ENCODE data around the gene PIBF1. TPM values are rescaled to one million over a fixed set of nuclear protein-coding genes. Genes with fewer than 3 reads are reported as not detected.

Gene PIBF1
- total RNA-seq, 1 experiment from 2014 or later = 12.9 TPM

DNA sequence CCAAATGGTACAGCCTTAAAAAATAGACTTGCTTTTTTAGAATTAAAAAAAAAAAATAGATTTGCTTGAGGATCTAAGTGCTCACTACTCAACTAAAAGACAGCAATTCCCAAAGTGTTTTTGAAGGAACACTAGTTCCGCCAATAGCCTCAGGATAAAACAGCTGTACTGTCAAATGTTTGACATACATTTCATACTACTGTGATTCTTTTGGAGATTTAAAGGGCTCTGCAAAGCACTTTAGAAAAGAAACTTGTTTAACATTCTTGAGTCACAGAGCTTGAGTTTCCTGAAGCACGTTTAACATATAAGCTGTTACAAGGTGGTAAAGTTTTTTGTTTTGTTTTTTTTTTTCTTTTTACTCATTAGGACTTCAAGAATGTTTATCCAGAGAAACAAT is 253.7 kb downstream of the PIBF1 start:
- DNase-seq (ENCODE audit: low spot score) = no peak
- POLR2A ChIA-PET = no interaction called here
- ATAC-seq = no peak

More for the DNA sequence above, 253.7 kb downstream of the PIBF1 start:
- no peak overlapping the region for H3K27ac Mint-ChIP-seq
- H3K9me3 Mint-ChIP-seq = no peaks in the 10 kb centered on the region
- peaks cover 65% of the 10 kb centered on the region for H3K27me3 Mint-ChIP-seq (ENCODE audit: low read depth)
- peaks cover 31% of the 10 kb centered on the region for H3K4me1 Mint-ChIP-seq
- no peak for TF ChIP-seq SMAD4 (CRISPR knock-in tag; IDR thresholded peaks at IDR 0.05)
- TF ChIP-seq TP53 (CRISPR knock-in tag; IDR thresholded peaks at IDR 0.05) = no peak
- no peak for TF ChIP-seq JAZF1 (CRISPR knock-in tag; IDR thresholded peaks at IDR 0.05)
- TF ChIP-seq, protein P1, sequence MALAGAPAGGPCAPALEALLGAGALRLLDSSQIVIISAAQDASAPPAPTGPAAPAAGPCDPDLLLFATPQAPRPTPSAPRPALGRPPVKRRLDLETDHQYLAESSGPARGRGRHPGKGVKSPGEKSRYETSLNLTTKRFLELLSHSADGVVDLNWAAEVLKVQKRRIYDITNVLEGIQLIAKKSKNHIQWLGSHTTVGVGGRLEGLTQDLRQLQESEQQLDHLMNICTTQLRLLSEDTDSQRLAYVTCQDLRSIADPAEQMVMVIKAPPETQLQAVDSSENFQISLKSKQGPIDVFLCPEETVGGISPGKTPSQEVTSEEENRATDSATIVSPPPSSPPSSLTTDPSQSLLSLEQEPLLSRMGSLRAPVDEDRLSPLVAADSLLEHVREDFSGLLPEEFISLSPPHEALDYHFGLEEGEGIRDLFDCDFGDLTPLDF (CRISPR knock-in tag; IDR thresholded peaks at IDR 0.05) = no peak
- no peak for TF ChIP-seq HMGA2 (CRISPR knock-in tag; IDR thresholded peaks at IDR 0.05)
- TF ChIP-seq, protein P2, sequence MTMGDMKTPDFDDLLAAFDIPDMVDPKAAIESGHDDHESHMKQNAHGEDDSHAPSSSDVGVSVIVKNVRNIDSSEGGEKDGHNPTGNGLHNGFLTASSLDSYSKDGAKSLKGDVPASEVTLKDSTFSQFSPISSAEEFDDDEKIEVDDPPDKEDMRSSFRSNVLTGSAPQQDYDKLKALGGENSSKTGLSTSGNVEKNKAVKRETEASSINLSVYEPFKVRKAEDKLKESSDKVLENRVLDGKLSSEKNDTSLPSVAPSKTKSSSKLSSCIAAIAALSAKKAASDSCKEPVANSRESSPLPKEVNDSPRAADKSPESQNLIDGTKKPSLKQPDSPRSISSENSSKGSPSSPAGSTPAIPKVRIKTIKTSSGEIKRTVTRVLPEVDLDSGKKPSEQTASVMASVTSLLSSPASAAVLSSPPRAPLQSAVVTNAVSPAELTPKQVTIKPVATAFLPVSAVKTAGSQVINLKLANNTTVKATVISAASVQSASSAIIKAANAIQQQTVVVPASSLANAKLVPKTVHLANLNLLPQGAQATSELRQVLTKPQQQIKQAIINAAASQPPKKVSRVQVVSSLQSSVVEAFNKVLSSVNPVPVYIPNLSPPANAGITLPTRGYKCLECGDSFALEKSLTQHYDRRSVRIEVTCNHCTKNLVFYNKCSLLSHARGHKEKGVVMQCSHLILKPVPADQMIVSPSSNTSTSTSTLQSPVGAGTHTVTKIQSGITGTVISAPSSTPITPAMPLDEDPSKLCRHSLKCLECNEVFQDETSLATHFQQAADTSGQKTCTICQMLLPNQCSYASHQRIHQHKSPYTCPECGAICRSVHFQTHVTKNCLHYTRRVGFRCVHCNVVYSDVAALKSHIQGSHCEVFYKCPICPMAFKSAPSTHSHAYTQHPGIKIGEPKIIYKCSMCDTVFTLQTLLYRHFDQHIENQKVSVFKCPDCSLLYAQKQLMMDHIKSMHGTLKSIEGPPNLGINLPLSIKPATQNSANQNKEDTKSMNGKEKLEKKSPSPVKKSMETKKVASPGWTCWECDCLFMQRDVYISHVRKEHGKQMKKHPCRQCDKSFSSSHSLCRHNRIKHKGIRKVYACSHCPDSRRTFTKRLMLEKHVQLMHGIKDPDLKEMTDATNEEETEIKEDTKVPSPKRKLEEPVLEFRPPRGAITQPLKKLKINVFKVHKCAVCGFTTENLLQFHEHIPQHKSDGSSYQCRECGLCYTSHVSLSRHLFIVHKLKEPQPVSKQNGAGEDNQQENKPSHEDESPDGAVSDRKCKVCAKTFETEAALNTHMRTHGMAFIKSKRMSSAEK (CRISPR knock-in tag; IDR thresholded peaks at IDR 0.05; ENCODE audit: borderline replicate concordance) = no peak
- TF ChIP-seq PRRX2 (CRISPR knock-in tag; IDR thresholded peaks at IDR 0.05) = no peak
- TF ChIP-seq, protein P3, sequence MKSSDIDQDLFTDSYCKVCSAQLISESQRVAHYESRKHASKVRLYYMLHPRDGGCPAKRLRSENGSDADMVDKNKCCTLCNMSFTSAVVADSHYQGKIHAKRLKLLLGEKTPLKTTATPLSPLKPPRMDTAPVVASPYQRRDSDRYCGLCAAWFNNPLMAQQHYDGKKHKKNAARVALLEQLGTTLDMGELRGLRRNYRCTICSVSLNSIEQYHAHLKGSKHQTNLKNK (CRISPR knock-in tag; IDR thresholded peaks at IDR 0.05) = no peak
- no peak for TF ChIP-seq ZNF219 (CRISPR knock-in tag; IDR thresholded peaks at IDR 0.05; ENCODE audit: borderline replicate concordance)
- no peak for TF ChIP-seq TCF7 (CRISPR knock-in tag; IDR thresholded peaks at IDR 0.05; ENCODE audit: low read depth)
- TF ChIP-seq, protein P4, sequence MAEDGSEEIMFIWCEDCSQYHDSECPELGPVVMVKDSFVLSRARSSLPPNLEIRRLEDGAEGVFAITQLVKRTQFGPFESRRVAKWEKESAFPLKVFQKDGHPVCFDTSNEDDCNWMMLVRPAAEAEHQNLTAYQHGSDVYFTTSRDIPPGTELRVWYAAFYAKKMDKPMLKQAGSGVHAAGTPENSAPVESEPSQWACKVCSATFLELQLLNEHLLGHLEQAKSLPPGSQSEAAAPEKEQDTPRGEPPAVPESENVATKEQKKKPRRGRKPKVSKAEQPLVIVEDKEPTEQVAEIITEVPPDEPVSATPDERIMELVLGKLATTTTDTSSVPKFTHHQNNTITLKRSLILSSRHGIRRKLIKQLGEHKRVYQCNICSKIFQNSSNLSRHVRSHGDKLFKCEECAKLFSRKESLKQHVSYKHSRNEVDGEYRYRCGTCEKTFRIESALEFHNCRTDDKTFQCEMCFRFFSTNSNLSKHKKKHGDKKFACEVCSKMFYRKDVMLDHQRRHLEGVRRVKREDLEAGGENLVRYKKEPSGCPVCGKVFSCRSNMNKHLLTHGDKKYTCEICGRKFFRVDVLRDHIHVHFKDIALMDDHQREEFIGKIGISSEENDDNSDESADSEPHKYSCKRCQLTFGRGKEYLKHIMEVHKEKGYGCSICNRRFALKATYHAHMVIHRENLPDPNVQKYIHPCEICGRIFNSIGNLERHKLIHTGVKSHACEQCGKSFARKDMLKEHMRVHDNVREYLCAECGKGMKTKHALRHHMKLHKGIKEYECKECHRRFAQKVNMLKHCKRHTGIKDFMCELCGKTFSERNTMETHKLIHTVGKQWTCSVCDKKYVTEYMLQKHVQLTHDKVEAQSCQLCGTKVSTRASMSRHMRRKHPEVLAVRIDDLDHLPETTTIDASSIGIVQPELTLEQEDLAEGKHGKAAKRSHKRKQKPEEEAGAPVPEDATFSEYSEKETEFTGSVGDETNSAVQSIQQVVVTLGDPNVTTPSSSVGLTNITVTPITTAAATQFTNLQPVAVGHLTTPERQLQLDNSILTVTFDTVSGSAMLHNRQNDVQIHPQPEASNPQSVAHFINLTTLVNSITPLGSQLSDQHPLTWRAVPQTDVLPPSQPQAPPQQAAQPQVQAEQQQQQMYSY (CRISPR knock-in tag; IDR thresholded peaks at IDR 0.05) = no peak
- no peak for TF ChIP-seq JUN (CRISPR knock-in tag; IDR thresholded peaks at IDR 0.05)
- no peak for TF ChIP-seq SOX15 (CRISPR knock-in tag; IDR thresholded peaks at IDR 0.05)
- TF ChIP-seq, protein P5, sequence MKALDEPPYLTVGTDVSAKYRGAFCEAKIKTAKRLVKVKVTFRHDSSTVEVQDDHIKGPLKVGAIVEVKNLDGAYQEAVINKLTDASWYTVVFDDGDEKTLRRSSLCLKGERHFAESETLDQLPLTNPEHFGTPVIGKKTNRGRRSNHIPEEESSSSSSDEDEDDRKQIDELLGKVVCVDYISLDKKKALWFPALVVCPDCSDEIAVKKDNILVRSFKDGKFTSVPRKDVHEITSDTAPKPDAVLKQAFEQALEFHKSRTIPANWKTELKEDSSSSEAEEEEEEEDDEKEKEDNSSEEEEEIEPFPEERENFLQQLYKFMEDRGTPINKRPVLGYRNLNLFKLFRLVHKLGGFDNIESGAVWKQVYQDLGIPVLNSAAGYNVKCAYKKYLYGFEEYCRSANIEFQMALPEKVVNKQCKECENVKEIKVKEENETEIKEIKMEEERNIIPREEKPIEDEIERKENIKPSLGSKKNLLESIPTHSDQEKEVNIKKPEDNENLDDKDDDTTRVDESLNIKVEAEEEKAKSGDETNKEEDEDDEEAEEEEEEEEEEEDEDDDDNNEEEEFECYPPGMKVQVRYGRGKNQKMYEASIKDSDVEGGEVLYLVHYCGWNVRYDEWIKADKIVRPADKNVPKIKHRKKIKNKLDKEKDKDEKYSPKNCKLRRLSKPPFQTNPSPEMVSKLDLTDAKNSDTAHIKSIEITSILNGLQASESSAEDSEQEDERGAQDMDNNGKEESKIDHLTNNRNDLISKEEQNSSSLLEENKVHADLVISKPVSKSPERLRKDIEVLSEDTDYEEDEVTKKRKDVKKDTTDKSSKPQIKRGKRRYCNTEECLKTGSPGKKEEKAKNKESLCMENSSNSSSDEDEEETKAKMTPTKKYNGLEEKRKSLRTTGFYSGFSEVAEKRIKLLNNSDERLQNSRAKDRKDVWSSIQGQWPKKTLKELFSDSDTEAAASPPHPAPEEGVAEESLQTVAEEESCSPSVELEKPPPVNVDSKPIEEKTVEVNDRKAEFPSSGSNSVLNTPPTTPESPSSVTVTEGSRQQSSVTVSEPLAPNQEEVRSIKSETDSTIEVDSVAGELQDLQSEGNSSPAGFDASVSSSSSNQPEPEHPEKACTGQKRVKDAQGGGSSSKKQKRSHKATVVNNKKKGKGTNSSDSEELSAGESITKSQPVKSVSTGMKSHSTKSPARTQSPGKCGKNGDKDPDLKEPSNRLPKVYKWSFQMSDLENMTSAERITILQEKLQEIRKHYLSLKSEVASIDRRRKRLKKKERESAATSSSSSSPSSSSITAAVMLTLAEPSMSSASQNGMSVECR (CRISPR knock-in tag; IDR thresholded peaks at IDR 0.05; ENCODE audit: borderline replicate concordance) = no peak
- H3K4me3 Mint-ChIP-seq = no peak overlapping the region
- CTCF ChIA-PET = no interaction called here
- no peaks in the 10 kb centered on the region for H3K36me3 Mint-ChIP-seq

All from WTC11 (cell line).